OCI-LY3 (cell line): ENCODE data around the gene CDIP1.

Experiments used
- H2AFZ ChIP-seq: fragments of 200-600, 300-600 bp; shearing (Covaris generic); 2 replicates; pipeline ENCODE4 v1.6.0; 2014; ENCODE audit warnings: antibody characterized with exemption, low read depth, low read length
- H3K27ac ChIP-seq: fragments of 200-600, 300-600 bp; sonication (generic); 2 replicates; pipeline ENCODE4 v1.5.1; 2014; ENCODE audit warnings: mild to moderate bottlenecking, low read length, moderate library complexity, mixed read lengths
- H3K27me3 ChIP-seq: fragments of 200-600, 300-600 bp; sonication (generic); 2 replicates; pipeline ENCODE4 v1.6.1; 2014; ENCODE audit warnings: low read depth, low read length, mixed read lengths
- H3K36me3 ChIP-seq: fragments of 200-600, 300-600 bp; sonication (generic); replicated peaks from 2 replicates; pipeline ENCODE3; 2014; ENCODE audit warnings: low read depth, low read length, mixed read lengths
- H3K4me1 ChIP-seq: fragments of 300-600, 200-600 bp; sonication (generic); 2 replicates; pipeline ENCODE4 v1.6.1; 2014; ENCODE audit warnings: low read length, mixed read lengths
- H3K4me2 ChIP-seq: fragments of 200-600, 300-600 bp; sonication (generic); 2 replicates; pipeline ENCODE4 v1.6.1; 2014; ENCODE audit warnings: low read length, mixed read lengths
- H3K4me3 ChIP-seq: fragments of 300-600, 200-600 bp; sonication (generic); 2 replicates; pipeline ENCODE4 v1.5.1; 2014; ENCODE audit warnings: antibody characterized with exemption, mild to moderate bottlenecking, low read length, moderate library complexity
- H3K79me2 ChIP-seq: fragments of 300-600, 200-600 bp; shearing (Covaris generic); 2 replicates; pipeline ENCODE4 v1.6.1; 2014; ENCODE audit warnings: mild to moderate bottlenecking, low read length, mixed read lengths
- H3K9ac ChIP-seq: fragments of 300-600, 200-600 bp; shearing (Covaris generic); 2 replicates; pipeline ENCODE4 v1.6.0; 2014; ENCODE audit warnings: mild to moderate bottlenecking, low read length, moderate library complexity
- H3K9me3 ChIP-seq: fragments of 200-600, 300-600 bp; shearing (Covaris generic); 2 replicates; pipeline ENCODE4 v1.6.1; 2014; ENCODE audit warnings: low read length, mixed read lengths; ENCODE audit not compliant: insufficient read depth
- H4K20me1 ChIP-seq: fragments of 200-600, 300-600 bp; sonication (generic); 2 replicates; pipeline ENCODE4 v1.6.1; 2016; ENCODE audit warnings: low read length, mixed read lengths; ENCODE audit not compliant: insufficient read depth
- CTCF ChIP-seq: fragments of 200-600, 300-600 bp; sonication (generic); IDR thresholded peaks from 2 replicates; pipeline ENCODE4 v1.5.1; 2014; ENCODE audit warnings: antibody characterized with exemption, low read length, low read depth
- EZH2phosphoT487 ChIP-seq: fragments of 200-600 bp; shearing (Covaris generic); IDR thresholded peaks from 2 replicates; pipeline ENCODE4 v1.6.1; 2018; ENCODE audit warnings: antibody characterized with exemption, mixed run types, low read depth

CDIP1 gene

GRCh38 chr16:4468972-4469371 lies 69.6 kb downstream of the CDIP1 start:
- Histone ChIP-seq H3K36me3 (peaks cover 28% of the 10 kb centered on the region), H3K9ac (no peak overlapping the region)

GRCh38 chr16:4467916-4468315 lies 70.7 kb downstream of the CDIP1 start:
- Histone ChIP-seq H3K27me3 (no peaks in the 10 kb centered on the region), H3K4me1 (no peaks in the 10 kb centered on the region), H4K20me1 (no peaks in the 10 kb centered on the region), H2AFZ (no peak overlapping the region), H3K9me3 (no peaks in the 10 kb centered on the region), H3K9ac (no peak overlapping the region), H3K79me2 (peaks cover 6% of the 10 kb centered on the region), H3K4me3 (no peak overlapping the region), H3K4me2 (no peak overlapping the region), H3K27ac (no peak overlapping the region), H3K36me3 (peaks cover 38% of the 10 kb centered on the region)
- no peak for TF ChIP-seq CTCF
- TF ChIP-seq EZH2phosphoT487: no peak

More at GRCh38 chr16:4468972-4469371, 69.6 kb downstream of the CDIP1 start:
- Histone ChIP-seq H3K4me2 (no peak overlapping the region), H3K27me3 (no peaks in the 10 kb centered on the region), H3K4me3 (no peak overlapping the region), H4K20me1 (no peaks in the 10 kb centered on the region), H3K4me1 (peaks cover 6% of the 10 kb centered on the region; the same call in 1 of the 2 replicates), H3K27ac (no peak overlapping the region), H3K79me2 (peaks cover 15% of the 10 kb centered on the region), H2AFZ (no peak overlapping the region), H3K9me3 (no peaks in the 10 kb centered on the region)
- no peak for TF ChIP-seq EZH2phosphoT487
- no peak for TF ChIP-seq CTCF

- no peak overlapping the region for H3K4me3 ChIP-seq
- H3K27me3 ChIP-seq: no peaks in the 10 kb centered on the region
- H3K36me3 ChIP-seq: peaks cover 37% of the 10 kb centered on the region
- H3K4me1 ChIP-seq: no peaks in the 10 kb centered on the region
- no peaks in the 10 kb centered on the region for H3K79me2 ChIP-seq
- no peak overlapping the region for H3K27ac ChIP-seq
- no peak for TF ChIP-seq EZH2phosphoT487
- TF ChIP-seq CTCF: no peak
- H3K4me2 ChIP-seq: no peak overlapping the region
- H4K20me1 ChIP-seq: no peaks in the 10 kb centered on the region
- H3K9me3 ChIP-seq: no peaks in the 10 kb centered on the region
- no peak overlapping the region for H3K9ac ChIP-seq
- no peak overlapping the region for H2AFZ ChIP-seq
These were observed 72.4 kb downstream of the CDIP1 start for GRCh38 chr16:4465977-4466779.

- Histone ChIP-seq H4K20me1 (no peaks in the 10 kb centered on the region), H3K36me3 (peaks cover 40% of the 10 kb centered on the region), H2AFZ (no peak overlapping the region), H3K9ac (no peak overlapping the region), H3K4me1 (no peaks in the 10 kb centered on the region), H3K27me3 (no peaks in the 10 kb centered on the region), H3K4me2 (no peak overlapping the region), H3K4me3 (no peak overlapping the region), H3K9me3 (no peaks in the 10 kb centered on the region), H3K79me2 (no peaks in the 10 kb centered on the region), H3K27ac (no peak overlapping the region)
- TF ChIP-seq CTCF (no peak), EZH2phosphoT487 (no peak)
These were observed 74.9 kb downstream of the CDIP1 start for GRCh38 chr16:4463522-4464163.
